Transverse colon (tissue), 4 donors: ENCODE results near the gene PYROXD2. TPM values are rescaled to one million over a fixed set of nuclear protein-coding genes. Genes with fewer than 3 reads are reported as not detected.

Experiments used
- DNase-seq: peaks from one replicate; pipeline ENCODE4 v3.0.0-alpha.2; 2019
- H3K27ac ChIP-seq, 4 donors: fragments of 200-600 bp; sonication (generic); 2 replicates each; pipeline ENCODE4 v1.5.1; 2016 to 2018; ENCODE audit warnings: inconsistent platforms in 4 of 4
- H3K27me3 ChIP-seq: fragments of 200-600 bp; sonication (generic); 2 replicates; pipeline ENCODE4 v1.5.1; 2017; ENCODE audit warnings: inconsistent platforms
- H3K36me3 ChIP-seq, 4 donors: fragments of 200-600 bp; sonication (generic); 2 replicates each; pipeline ENCODE4 v1.5.1; 2017 to 2019; ENCODE audit warnings: inconsistent platforms in 4 of 4
- H3K4me1 ChIP-seq, 4 donors: fragments of 200-600 bp; sonication (generic); 2 replicates each; pipeline ENCODE4 v1.5.1; 2017 to 2020; ENCODE audit warnings: inconsistent platforms in 4 of 4
- H3K4me3 ChIP-seq, 4 donors: fragments of 200-600 bp; sonication (generic); 1 replicate in 1 of 4; 2 replicates in 3 of 4; pipeline versions ENCODE4 v1.5.1 to v1.6.1; 2017 to 2019; ENCODE audit warnings: inconsistent platforms in 4 of 4
- H3K9me3 ChIP-seq, 2 donors: fragments of 200-600 bp; sonication (generic); 2 replicates each; pipeline ENCODE4 v1.5.1; 2017 to 2019; ENCODE audit warnings: inconsistent platforms in 2 of 2
- EP300 ChIP-seq: sonication (generic); formaldehyde crosslinking; IDR thresholded peaks from one replicate; pipeline ENCODE4 v1.6.1; 2017; ENCODE audit warnings: antibody characterized with exemption, low read depth
- POLR2A ChIP-seq: fragments of 450-650 bp; IDR thresholded peaks from one replicate; pipeline ENCODE4 v1.6.1; 2016; ENCODE audit warnings: antibody characterized with exemption, mild to moderate bottlenecking, moderate library complexity
- POLR2AphosphoS5 ChIP-seq, 3 donors: sonication (generic); formaldehyde crosslinking; IDR thresholded peaks; one replicate each; pipeline ENCODE4 v1.6.1; 2016; ENCODE audit warnings: antibody characterized with exemption in 3 of 3
- WGBS, 2 donors: methylation state at CpG; one replicate each; pipeline ENCODE4 v1.1.5; 2018; ENCODE audit warnings: low coverage in 1 of 2; 5-methylcytosine and 5-hydroxymethylcytosine counted together
- in situ Hi-C, 4 donors: fragments of 200-750 bp; cut with MboI; loops; one replicate each; pipeline versions ENCODE4 v1.15.0 to v1.15.1; 2017; ENCODE audit warnings: low sequenced_read_pairs in 3 of 4, low pct_ligation_motif_present in 1 of 4, low pct_unique_long_range_greater_than_20kb in 1 of 4
- intact Hi-C: fragments of 100-400 bp; cut with DNase I; formaldehyde crosslinking; loops from one replicate; pipeline ENCODE4 v1.15.1; 2023; ENCODE audit warnings: low total_unique reads
- total RNA-seq, 4 donors: library from RNA; depleted of rRNA; stranded (reverse); fragments of >200 nt; gene quantifications; one replicate each; pipeline ENCODE4 v1.1.0, GENCODE V29; 2016
- TF ChIP-seq, protein P1 (sequence below), 5 experiments: fragments of 200-600 bp in 3 of 5; fragments of 450-650 bp in 2 of 5; sonication (generic) in 3 of 5; IDR thresholded peaks; 1 replicate in 2 of 5; 2 replicates in 3 of 5; pipeline ENCODE4 v1.5.1; 2016 to 2017; ENCODE audit warnings: antibody characterized with exemption in 5 of 5, inconsistent platforms in 3 of 5, mild to moderate bottlenecking in 2 of 5, moderate library complexity in 1 of 5

The PYROXD2 gene
- total RNA-seq, 4 donors from 2014 or later: 3.0 to 14.9 (median 8.4) TPM

DNA sequence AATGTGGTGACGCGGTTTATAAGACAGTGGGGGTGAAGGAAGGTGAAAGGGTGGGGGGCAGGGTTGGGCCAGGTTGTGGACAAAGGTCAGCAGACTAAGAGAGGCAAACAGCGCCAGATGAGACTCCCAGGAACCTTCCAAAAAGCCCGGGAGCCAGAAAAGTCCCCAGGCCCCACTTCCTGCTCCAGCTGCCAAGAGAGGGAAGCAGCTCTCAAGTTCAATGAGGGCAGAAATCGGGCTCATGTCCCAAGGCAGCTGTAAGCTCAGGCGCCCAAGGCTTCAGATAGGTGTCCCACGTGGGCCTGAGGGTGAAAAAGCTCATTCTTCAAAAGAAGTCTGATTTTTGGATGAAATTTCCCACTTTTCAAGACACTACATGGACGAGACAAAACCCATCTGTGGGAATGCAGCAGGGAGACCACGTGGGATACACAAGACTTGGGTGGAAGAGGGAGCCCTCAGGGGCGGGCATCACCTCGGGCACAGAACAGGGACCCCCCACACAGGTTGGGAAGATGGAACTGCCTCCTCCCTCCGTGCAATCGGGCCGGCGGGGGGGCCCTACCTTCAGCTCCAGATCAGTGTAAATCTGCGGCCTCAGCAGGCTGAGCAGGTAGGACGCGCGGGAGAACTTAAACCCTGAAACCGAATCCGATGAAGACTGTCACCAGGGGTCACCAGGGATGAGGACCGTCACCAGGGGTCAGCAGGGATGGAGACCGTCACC, 7.8 kb downstream of the PYROXD2 start:
- TF ChIP-seq POLR2A (no peak), POLR2AphosphoS5 (IDR thresholded peaks at IDR 0.05) (no peak), EP300 (no peak)
- TF ChIP-seq, protein P1, sequence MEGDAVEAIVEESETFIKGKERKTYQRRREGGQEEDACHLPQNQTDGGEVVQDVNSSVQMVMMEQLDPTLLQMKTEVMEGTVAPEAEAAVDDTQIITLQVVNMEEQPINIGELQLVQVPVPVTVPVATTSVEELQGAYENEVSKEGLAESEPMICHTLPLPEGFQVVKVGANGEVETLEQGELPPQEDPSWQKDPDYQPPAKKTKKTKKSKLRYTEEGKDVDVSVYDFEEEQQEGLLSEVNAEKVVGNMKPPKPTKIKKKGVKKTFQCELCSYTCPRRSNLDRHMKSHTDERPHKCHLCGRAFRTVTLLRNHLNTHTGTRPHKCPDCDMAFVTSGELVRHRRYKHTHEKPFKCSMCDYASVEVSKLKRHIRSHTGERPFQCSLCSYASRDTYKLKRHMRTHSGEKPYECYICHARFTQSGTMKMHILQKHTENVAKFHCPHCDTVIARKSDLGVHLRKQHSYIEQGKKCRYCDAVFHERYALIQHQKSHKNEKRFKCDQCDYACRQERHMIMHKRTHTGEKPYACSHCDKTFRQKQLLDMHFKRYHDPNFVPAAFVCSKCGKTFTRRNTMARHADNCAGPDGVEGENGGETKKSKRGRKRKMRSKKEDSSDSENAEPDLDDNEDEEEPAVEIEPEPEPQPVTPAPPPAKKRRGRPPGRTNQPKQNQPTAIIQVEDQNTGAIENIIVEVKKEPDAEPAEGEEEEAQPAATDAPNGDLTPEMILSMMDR (IDR thresholded peaks at IDR 0.05): no peak
- no peaks in the 10 kb centered on the region for H3K9me3 ChIP-seq
- no peak overlapping the region for H3K4me3 ChIP-seq
- no peak overlapping the region for H3K27ac ChIP-seq
- no peaks in the 10 kb centered on the region for H3K36me3 ChIP-seq
- in situ Hi-C loops (no loop called here), intact Hi-C loops (no loop called here)
- 75% methylated on average over 23 of the region's 23 CpGs; no CpG with 5 or more reads in 1 of the 2 donors for WGBS, 2 donors
- peaks cover 4 to 22% (median 18%) of the 10 kb centered on the region in 4 donors for H3K4me1 ChIP-seq
- no peak for DNase-seq
- H3K27me3 ChIP-seq: no peaks in the 10 kb centered on the region

DNA sequence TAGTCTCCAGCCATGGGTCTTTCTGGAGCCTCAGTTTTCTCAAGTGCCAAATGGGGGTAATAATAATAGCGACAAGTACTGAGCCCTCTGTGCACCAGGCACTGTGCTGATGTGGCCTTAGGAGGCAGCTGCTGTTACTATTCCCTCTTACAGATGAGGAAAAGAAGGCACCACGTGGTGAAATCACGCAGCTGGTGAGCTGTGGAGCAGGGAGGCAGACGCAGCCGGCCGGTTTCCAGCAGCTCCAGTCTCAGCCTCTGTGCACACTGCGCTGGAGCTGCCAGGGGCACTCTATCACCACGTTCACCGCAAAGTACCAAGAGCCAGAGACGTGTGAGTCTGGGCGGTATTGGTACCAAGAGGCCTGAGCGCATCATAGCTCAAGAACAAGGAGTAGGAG, 9.6 kb downstream of the PYROXD2 start:
- H3K36me3 ChIP-seq: no peaks in the 10 kb centered on the region
- no peak for DNase-seq
- H3K4me1 ChIP-seq: peaks cover 4 to 22% (median 15%) of the 10 kb centered on the region in 4 donors
- in situ Hi-C loops (no loop called here), intact Hi-C loops (no loop called here)
- TF ChIP-seq EP300 (no peak), POLR2AphosphoS5 (IDR thresholded peaks at IDR 0.05) (no peak), POLR2A (no peak)
- TF ChIP-seq, protein P1 (IDR thresholded peaks at IDR 0.05): no peak
- 72% methylated on average over 12 of the region's 12 CpGs; no CpG with 5 or more reads in 1 of the 2 donors for WGBS, 2 donors
- H3K27me3 ChIP-seq: no peaks in the 10 kb centered on the region
- H3K4me3 ChIP-seq: no peak overlapping the region
- no peaks in the 10 kb centered on the region for H3K9me3 ChIP-seq
- peak overlapping the region in 2 of 4 donors; percentile 59 to 60 for H3K27ac ChIP-seq

DNA sequence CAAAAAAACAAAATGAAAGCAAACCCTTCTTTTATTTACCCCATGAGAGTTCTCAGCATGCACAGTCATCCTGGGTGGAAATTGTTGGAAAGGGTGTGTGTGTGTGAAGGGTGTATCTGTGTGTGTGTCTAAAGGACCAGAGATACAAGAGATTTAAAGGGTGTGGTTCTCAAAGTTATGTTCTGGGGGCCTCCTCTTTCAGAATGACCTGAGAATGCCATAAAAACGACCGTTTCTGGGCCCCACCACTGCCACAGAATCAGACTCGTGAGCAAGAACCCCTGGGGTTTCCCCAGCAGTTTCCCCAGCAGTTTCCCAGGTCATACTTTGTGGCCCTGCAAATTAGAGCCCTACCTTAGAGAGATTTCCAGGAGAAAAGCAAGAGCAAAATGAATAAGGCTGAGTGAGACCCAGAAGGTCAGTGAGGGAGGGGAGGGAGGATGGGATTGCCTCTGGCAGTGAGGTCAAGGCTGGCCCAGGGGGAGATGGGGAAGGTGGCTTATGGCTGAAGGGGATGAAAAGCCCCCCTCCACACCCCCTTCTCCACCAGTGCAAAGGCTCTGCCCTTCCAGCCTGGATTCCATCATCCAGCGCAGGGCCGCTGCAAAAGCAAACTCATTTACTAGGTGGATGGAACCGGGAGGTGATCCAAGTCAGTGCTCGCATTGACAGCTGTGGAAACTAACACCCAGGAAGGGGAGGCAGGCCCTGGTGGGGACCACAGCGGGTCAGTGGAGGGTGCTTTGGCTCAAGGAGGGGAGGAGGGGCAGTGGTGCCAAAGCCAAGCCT, 10.2 kb downstream of the PYROXD2 start:
- no peaks in the 10 kb centered on the region for H3K36me3 ChIP-seq
- H3K27me3 ChIP-seq: no peaks in the 10 kb centered on the region
- TF ChIP-seq POLR2A: no peak
- no peak for TF ChIP-seq EP300
- no peak for TF ChIP-seq POLR2AphosphoS5 (IDR thresholded peaks at IDR 0.05)
- TF ChIP-seq, protein P1 (IDR thresholded peaks at IDR 0.05): no peak
- intact Hi-C loops: no loop called here
- no peaks in the 10 kb centered on the region for H3K9me3 ChIP-seq
- no peak for DNase-seq
- peaks cover 4 to 22% (median 15%) of the 10 kb centered on the region in 4 donors for H3K4me1 ChIP-seq
- in situ Hi-C loops: no loop called here
- 36 to 38% methylated on average over 3 to 8 of the region's 8 CpGs for WGBS, 2 donors
- H3K27ac ChIP-seq: peak overlapping the region in 3 of 4 donors; percentile 17 to 60 (median 59)
- no peak overlapping the region for H3K4me3 ChIP-seq

DNA sequence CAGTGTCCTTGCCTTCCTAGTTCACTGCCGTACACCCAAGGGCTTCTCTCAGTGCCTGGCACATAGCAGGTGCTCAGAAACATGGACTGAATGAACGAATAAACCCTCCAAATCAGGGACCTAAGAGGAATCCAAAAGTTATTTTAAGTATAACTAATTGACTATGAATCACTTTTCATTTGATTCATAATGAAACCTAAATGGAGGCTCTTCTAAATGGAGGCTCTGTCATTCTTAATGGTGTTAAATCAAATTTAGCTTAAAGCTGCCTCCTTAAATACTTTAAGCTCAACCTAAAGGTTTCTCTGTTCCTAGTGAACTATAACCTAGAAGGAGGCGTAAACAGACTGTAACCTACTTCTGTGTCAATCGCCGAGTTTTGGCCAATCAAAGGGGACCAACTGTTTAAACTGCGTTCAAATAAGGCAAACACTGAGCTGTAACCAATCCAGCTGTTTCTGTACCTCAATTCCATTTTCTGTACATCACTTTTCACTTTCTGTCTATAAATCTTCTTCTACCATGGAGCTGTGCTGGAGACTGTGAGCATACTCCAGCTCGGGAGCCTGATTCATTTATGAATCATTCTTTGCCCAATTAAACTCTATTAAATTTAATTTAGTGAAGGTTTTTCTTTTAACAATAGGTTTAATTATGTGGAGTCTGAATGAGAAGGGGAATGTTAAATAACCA, 11.0 kb downstream of the PYROXD2 start:
- TF ChIP-seq, protein P1 (IDR thresholded peaks at IDR 0.05): no peak
- TF ChIP-seq POLR2A (no peak), EP300 (no peak), POLR2AphosphoS5 (IDR thresholded peaks at IDR 0.05) (no peak)
- Histone ChIP-seq H3K4me3 (no peak overlapping the region), H3K36me3 (no peaks in the 10 kb centered on the region), H3K4me1 (peaks cover 4 to 22% (median 15%) of the 10 kb centered on the region in 4 donors), H3K27ac (peak overlapping the region in 3 of 4 donors; percentile 17 to 60 (median 59)), H3K9me3 (no peaks in the 10 kb centered on the region), H3K27me3 (no peaks in the 10 kb centered on the region)
- WGBS, 2 donors: 41 to 44% methylated on average over 5 to 7 of the region's 7 CpGs
- intact Hi-C loops: no loop called here
- DNase-seq: no peak
- in situ Hi-C loops: no loop called here
